GM18861 (cell line): ENCODE results near the gene MED31.
"Not testable (repeated sequence)": the region's sequence is repeated elsewhere in the genome, so short reads cannot be mapped to it uniquely, and the experiment has no call there.

ENCODE experiments used
- ATAC-seq: cut with Tn5 transposase; IDR thresholded peaks from one replicate; pipeline ENCODE4 v1.9.1; 2021; ENCODE audit not compliant: unreplicated experiment

Gene MED31

GRCh38 chr17:6627019-6627418, 24.4 kb downstream of the MED31 start:
- ATAC-seq = no peak

GRCh38 chr17:6626616-6627015, 24.8 kb downstream of the MED31 start:
- ATAC-seq = no peak

- ATAC-seq = no peak
Measured at GRCh38 chr17:6623941-6624340, 27.5 kb downstream of the MED31 start.

- no peak for ATAC-seq
Measured at GRCh38 chr17:6611231-6611630, 40.2 kb downstream of the MED31 start.

GRCh38 chr17:6610011-6610410, 41.4 kb downstream of the MED31 start:
- no peak for ATAC-seq

- no peak for ATAC-seq
Measured at GRCh38 chr17:6608321-6608720, 43.1 kb downstream of the MED31 start.

GRCh38 chr17:6605142-6605541, 46.3 kb downstream of the MED31 start:
- ATAC-seq = no peak

GRCh38 chr17:6603744-6604325, 47.6 kb downstream of the MED31 start:
- ATAC-seq = no peak

GRCh38 chr17:6602141-6602540, 49.3 kb downstream of the MED31 start:
- ATAC-seq = no peak

- ATAC-seq = no peak
Measured at GRCh38 chr17:6599364-6599763, 52.0 kb downstream of the MED31 start.

- no peak for ATAC-seq
Measured at GRCh38 chr17:6597727-6598126, 53.7 kb downstream of the MED31 start.

- no peak for ATAC-seq
Measured at GRCh38 chr17:6596941-6597340, 54.5 kb downstream of the MED31 start.

- no peak for ATAC-seq
Measured at GRCh38 chr17:6596511-6596910, 54.9 kb downstream of the MED31 start.

GRCh38 chr17:6596081-6596480, 55.3 kb downstream of the MED31 start:
- ATAC-seq = no peak

- ATAC-seq = not testable (repeated sequence)
Measured at GRCh38 chr17:6593371-6593770, 58.0 kb downstream of the MED31 start.
